Measurements from ENCODE around the gene PINLYP.

PINLYP gene

GRCh38 chr19:43612374-43612773 lies 36.8 kb downstream of the PINLYP start:
- H3K4me3 ChIP-seq (replicated peaks in 1 of 2; ENCODE audit: low read depth in 2 of 2, low read length in 2 of 2): no peak overlapping the region
- no peak for DNase-seq (ENCODE audit: low read depth in 2 of 2)
- TF ChIP-seq CTCF (IDR thresholded peaks at IDR 0.05; ENCODE audit: low read depth, low read length): no peak

GRCh38 chr19:43616306-43616705 lies 40.7 kb downstream of the PINLYP start:
- TF ChIP-seq CTCF (IDR thresholded peaks at IDR 0.05; ENCODE audit: low read depth, low read length): no peak
- H3K4me3 ChIP-seq (replicated peaks in 1 of 2; ENCODE audit: low read depth in 2 of 2, low read length in 2 of 2): no peak overlapping the region
- no peak for DNase-seq (ENCODE audit: low read depth in 2 of 2)

GRCh38 chr19:43616954-43617353 lies 41.4 kb downstream of the PINLYP start:
- no peak for DNase-seq (ENCODE audit: low read depth in 2 of 2)
- H3K4me3 ChIP-seq (replicated peaks in 1 of 2; ENCODE audit: low read depth in 2 of 2, low read length in 2 of 2): no peak overlapping the region
- TF ChIP-seq CTCF (IDR thresholded peaks at IDR 0.05; ENCODE audit: low read depth, low read length): no peak

GRCh38 chr19:43618921-43619261 lies 43.3 kb downstream of the PINLYP start:
- no peak for DNase-seq (ENCODE audit: low read depth in 2 of 2)
- no peak for TF ChIP-seq CTCF (IDR thresholded peaks at IDR 0.05; ENCODE audit: low read depth, low read length)
- H3K4me3 ChIP-seq (replicated peaks in 1 of 2; ENCODE audit: low read depth in 2 of 2, low read length in 2 of 2): peak overlapping the region; percentile 83 to 85

GRCh38 chr19:43619262-43620060 lies 43.9 kb downstream of the PINLYP start, which contains the start of gene ZNF428:
Gene ZNF428, minus strand, starts transcription at chr19:43619629. Its CDS starts 5,325 bp downstream, at chr19:43614304.
- DNase-seq (ENCODE audit: low read depth in 2 of 2): peak; percentile 89 to 93
- no peak for TF ChIP-seq CTCF (IDR thresholded peaks at IDR 0.05; ENCODE audit: low read depth, low read length)
- H3K4me3 ChIP-seq (replicated peaks in 1 of 2; ENCODE audit: low read depth in 2 of 2, low read length in 2 of 2): peak within 1 kb of the TSS; percentile 83 to 85

GRCh38 chr19:43620061-43621001 lies 44.7 kb downstream of the PINLYP start:
- no peak for DNase-seq (ENCODE audit: low read depth in 2 of 2)
- H3K4me3 ChIP-seq (replicated peaks in 1 of 2; ENCODE audit: low read depth in 2 of 2, low read length in 2 of 2): peak overlapping the region; percentile 83 to 85
- TF ChIP-seq CTCF (IDR thresholded peaks at IDR 0.05; ENCODE audit: low read depth, low read length): no peak
